GM12878 (cell line): ENCODE results near the gene PADI1. TPM values are rescaled to one million over a fixed set of nuclear protein-coding genes. Genes with fewer than 3 reads are reported as not detected.

ENCODE experiments used
- ATAC-seq: fragments of 200-7000 bp; cut with Tn5 transposase; 3 replicates; pipeline ENCODE4 v1.9.1; 2020; ENCODE audit warnings: mild to moderate bottlenecking, moderate library complexity
- BruUV-seq: library from RNA; stranded (reverse); fragments of 400-500 nt; replicated peaks from 2 replicates; lab custom pipeline; 2021; lab: Mats Ljungman, UMichigan
- CTCF ChIA-PET: fragments of 300-600 bp; sonication (Branson Sonifier 250); formaldehyde crosslinking; extraction: SDS; loops from one replicate; lab custom pipeline; 2021; ENCODE audit warnings: inconsistent platforms; lab: Yijun Ruan, JAX
- POLR2A ChIA-PET: fragments of 350-600 bp; formaldehyde crosslinking; extraction: SDS; loops from one replicate; lab custom pipeline; 2021; ENCODE audit warnings: inconsistent platforms; lab: Charles Lee
- RAD21 ChIA-PET: fragments of 300-600 bp; sonication (Branson Sonifier 250); formaldehyde crosslinking; loops from one replicate; lab custom pipeline; 2023; ENCODE audit warnings: antibody characterized with exemption; ENCODE audit not compliant: unreplicated experiment; lab: Charles Lee
- SMC1A ChIA-PET: fragments of 300-600 bp; sonication (Branson Sonifier 250); formaldehyde crosslinking; loops from one replicate; lab custom pipeline; 2023; ENCODE audit not compliant: unreplicated experiment, uncharacterized antibody; lab: Charles Lee
- DNase-seq: peaks from one replicate; pipeline ENCODE4 v3.0.0-alpha.2; 2011; ENCODE audit warnings: low read depth, low spot score
- FAIRE-seq: peaks from 3 replicates; lab custom pipeline; 2011; peaks lifted over from hg19 to GRCh38; lab: Jason Lieb, UNC
- H2AFZ ChIP-seq: 2 replicates; pipeline ENCODE4 v1.6.0; 2011; ENCODE audit warnings: low read depth, low read length, control low read depth; ENCODE audit not compliant: control insufficient read depth
- H3K27ac ChIP-seq: 2 replicates; pipeline ENCODE4 v1.5.1; 2011; ENCODE audit warnings: control low read depth; ENCODE audit not compliant: control insufficient read depth, insufficient read depth
- H3K27me3 ChIP-seq, 2 experiments: replicated peaks in 1 of 2; 2 replicates each; pipeline versions ENCODE4 v1.6.0 to v1.6.1; 2011; ENCODE audit warnings: low read length in 1 of 2; ENCODE audit not compliant: control insufficient read depth in 2 of 2, insufficient read depth in 2 of 2
- H3K36me3 ChIP-seq, 2 experiments: 2 replicates each; pipeline ENCODE4 v1.5.1; 2011; ENCODE audit warnings: low read length in 1 of 2; ENCODE audit not compliant: control insufficient read depth in 2 of 2, insufficient read depth in 2 of 2
- H3K4me1 ChIP-seq: 2 replicates; pipeline ENCODE4 v1.6.1; 2011; ENCODE audit warnings: mild to moderate bottlenecking, low read length, moderate library complexity, mixed read lengths; ENCODE audit not compliant: control insufficient read depth, insufficient read depth
- H3K4me2 ChIP-seq: 2 replicates; pipeline ENCODE4 v1.6.0; 2011; ENCODE audit warnings: control low read depth; ENCODE audit not compliant: control insufficient read depth, insufficient read depth
- H3K4me3 ChIP-seq: fragments of 200-600 bp; sonication (generic); 2 replicates; pipeline ENCODE4 v1.5.1; 2016
- H3K79me2 ChIP-seq: 2 replicates; pipeline ENCODE4 v1.6.0; 2011; ENCODE audit warnings: low read length; ENCODE audit not compliant: control insufficient read depth, insufficient read depth
- H3K9ac ChIP-seq: 2 replicates; pipeline ENCODE4 v1.8.0; 2011; ENCODE audit warnings: low read length, control low read depth, mixed read lengths; ENCODE audit not compliant: control insufficient read depth, insufficient read depth
- H3K9me3 ChIP-seq: replicated peaks from 3 replicates; pipeline ENCODE4 v1.5.1; 2011; ENCODE audit warnings: mild to moderate bottlenecking, low read length; ENCODE audit not compliant: control insufficient read depth, insufficient read depth
- H4K20me1 ChIP-seq: 2 replicates; pipeline ENCODE4 v1.6.0; 2011; ENCODE audit not compliant: control insufficient read depth, insufficient read depth
- CEBPZ ChIP-seq: fragments of 150-350 bp; IDR thresholded peaks from 2 replicates; pipeline ENCODE4 v1.6.1; 2016; ENCODE audit warnings: low read depth, low read length
- EED ChIP-seq: sonication (generic); IDR thresholded peaks from 2 replicates; pipeline ENCODE4 v1.6.1; 2016; ENCODE audit warnings: antibody characterized with exemption, low read depth
- JUND ChIP-seq: IDR thresholded peaks from 2 replicates; pipeline ENCODE4 v1.6.1; 2012; ENCODE audit warnings: low read depth, mild to moderate bottlenecking, low read length, improper control_type of control experiment, moderate library complexity
- MEF2A ChIP-seq: IDR thresholded peaks from 2 replicates; pipeline ENCODE4 v1.6.1; 2011; ENCODE audit warnings: low read depth, mild to moderate bottlenecking, low read length, moderate library complexity; ENCODE audit not compliant: insufficient read depth
- POLR2AphosphoS2 ChIP-seq: IDR thresholded peaks from 2 replicates; pipeline ENCODE4 v1.6.1; 2011; ENCODE audit warnings: low read depth, mild to moderate bottlenecking, low read length, improper control_type of control experiment, moderate library complexity
- RAD21 ChIP-seq: IDR thresholded peaks from 2 replicates; pipeline ENCODE4 v1.6.1; 2011; ENCODE audit warnings: mild to moderate bottlenecking, low read depth, low read length, moderate library complexity; ENCODE audit not compliant: insufficient read depth
- SMAD5 ChIP-seq: IDR thresholded peaks from 2 replicates; pipeline ENCODE4 v1.6.1; 2016; ENCODE audit warnings: antibody characterized with exemption, low read depth
- TCF12 ChIP-seq: IDR thresholded peaks from 2 replicates; pipeline ENCODE4 v1.6.1; 2011; ENCODE audit warnings: low read depth, mild to moderate bottlenecking, low read length
- ZBTB33 ChIP-seq: fragments of 450-650 bp; IDR thresholded peaks from 2 replicates; pipeline ENCODE4 v1.6.1; 2017; ENCODE audit warnings: mild to moderate bottlenecking
- ZNF274 ChIP-seq: IDR thresholded peaks from one replicate; pipeline ENCODE4 v1.8.0; 2011; ENCODE audit not compliant: insufficient read length, insufficient read depth
- ZNF592 ChIP-seq: fragments of 450-650 bp; IDR thresholded peaks from 2 replicates; pipeline ENCODE4 v1.6.1; 2017; ENCODE audit warnings: mild to moderate bottlenecking, moderate library complexity
- WGBS: methylation state at CpG from one replicate; pipeline ENCODE4 v1.1.6; 2016; ENCODE audit warnings: low lambda C conversion rate; ENCODE audit not compliant: insufficient replicate concordance, insufficient coverage; ENCODE audit errors: missing lambda C conversion rate; 5-methylcytosine and 5-hydroxymethylcytosine counted together
- in situ Hi-C: fragments of 300-500 bp; cut with MboI; formaldehyde crosslinking; loops from 9 replicates; pipeline ENCODE4 v1.14.3; 2018; ENCODE audit warnings: mixed read lengths
- intact Hi-C: fragments of 100-400 bp; cut with micrococcal nuclease; formaldehyde crosslinking; loops from one replicate; pipeline ENCODE4 v1.14.2; 2022; ENCODE audit not compliant: unreplicated experiment
- polyA plus RNA-seq, 11 experiments: library from polyadenylated mRNA; depleted of rRNA in 4 of 11; unstranded in 6 of 11; stranded (reverse) in 5 of 11; fragments of >200 nt; fragmentation: Nextera tagmentation in 4 of 11; fragmentation: Illumina TruSeq in 1 of 11; extraction: Ambion mirVana in 4 of 11; extraction: Trizol in 1 of 11; gene quantifications; 1 replicate in 1 of 11; 2 replicates in 10 of 11; pipeline versions ENCODE4 v1.2.1 to v1.2.3, GENCODE V29; 2011 to 2016; ENCODE audit warnings: inconsistent platforms in 2 of 11, missing spikeins in 2 of 11, low read depth in 1 of 11
- total RNA-seq, 4 experiments: library from RNA; depleted of rRNA in 3 of 4; stranded (reverse); fragments of >200 nt in 3 of 4; fragmentation: Illumina TruSeq in 1 of 4; extraction: Trizol in 1 of 4; gene quantifications; 2 replicates each; pipeline versions ENCODE4 v1.2.1 to v1.2.3, GENCODE V29; 2013 to 2021

The PADI1 gene
- total and polyA plus RNA-seq, 10 of the 15 experiments (the other 5 are each of a cell fraction or from before 2014, with no cell fraction given) = 0.05 TPM; not detected in 9

- ChIA-PET SMC1A (interaction anchor here (1.0 to 3.1 kb wide), 9 partner anchors 8 to 199 kb away, joined by 3 to 14 read pairs (median 5); no protein-coding TSS in a partner anchor), RAD21 (interaction anchor here (0.9 to 3.4 kb wide), 5 partner anchors 10 to 125 kb away, joined by 3 to 18 read pairs (median 4); no protein-coding TSS in a partner anchor), CTCF (interaction anchor here (0.6 to 3.7 kb wide), 8 partner anchors 8 to 194 kb away, joined by 3 to 27 read pairs (median 3); no protein-coding TSS in a partner anchor), POLR2A (interaction anchor here (0.5 kb wide), 1 partner anchor 116 kb away, joined by 3 read pairs; no protein-coding TSS in a partner anchor)
- H3K9me3 ChIP-seq = no peaks in the 10 kb centered on the region
- no peak overlapping the region for H3K9ac ChIP-seq
- no peaks in the 10 kb centered on the region for H3K36me3 ChIP-seq
- no peak overlapping the region for H3K27ac ChIP-seq
- no peak overlapping the region for H3K4me2 ChIP-seq
- no peak overlapping the region for H2AFZ ChIP-seq
- H3K4me3 ChIP-seq = no peak overlapping the region
- DNase-seq (no peak), FAIRE-seq (no peak), ATAC-seq (peak; percentile 19; the same call in 2 of the 3 replicates)
- H3K4me1 ChIP-seq = 0 out of 2 replicates have a peak, but pooled peaks cover 3% of the 10 kb centered on the region
- 53% methylated on average over 14 of the region's 14 CpGs for WGBS
- in situ Hi-C loops = no loop called here
- peaks cover 0 to 2% of the 10 kb centered on the region in 2 experiments; a peak in 1 of 4 replicates for H3K27me3 ChIP-seq
- BruUV-seq = no TSS peak
- intact Hi-C loops = no loop called here
- no peaks in the 10 kb centered on the region for H3K79me2 ChIP-seq
- H4K20me1 ChIP-seq = no peaks in the 10 kb centered on the region
- TF ChIP-seq EED (no peak), ZBTB33 (no peak), CEBPZ (no peak), SMAD5 (no peak), POLR2AphosphoS2 (no peak), ZNF274 (no peak), TCF12 (no peak), MEF2A (no peak), ZNF592 (no peak), JUND (no peak), RAD21 (no peak)
Observed at GRCh38 chr1:17244821-17245740, 40.2 kb downstream of the PADI1 start.
